ENCODE data around the gene SIDT1. TPM values are rescaled to one million over a fixed set of nuclear protein-coding genes. Genes with fewer than 3 reads are reported as not detected.

The SIDT1 gene
- total RNA-seq, 1 experiment from 2014 or later = 0.22 TPM

- H3K36me3 Mint-ChIP-seq = peaks cover 22% of the 10 kb centered on the region
- CTCF ChIA-PET = no interaction called here
These were observed 111.2 kb downstream of the SIDT1 start for GRCh38 chr3:113643583-113643982.

More at GRCh38 chr3:113643583-113643982, 111.2 kb downstream of the SIDT1 start:
- POLR2A ChIA-PET = no interaction called here
- Mint-ChIP-seq H3K9me3 (peaks cover 53% of the 10 kb centered on the region), H3K27ac (no peak overlapping the region), H3K27me3 (ENCODE audit: low read depth) (no peaks in the 10 kb centered on the region; the same call in 1 of the 2 replicates), H3K4me1 (no peaks in the 10 kb centered on the region), H3K4me3 (no peak overlapping the region)
- ATAC-seq (no peak), DNase-seq (ENCODE audit: low spot score) (no peak)
- TF ChIP-seq CTCF (IDR thresholded peaks at IDR 0.05) (no peak), PRRX2 (CRISPR knock-in tag; IDR thresholded peaks at IDR 0.05) (no peak), MYBL2 (CRISPR knock-in tag; IDR thresholded peaks at IDR 0.05) (no peak), NR1H2 (CRISPR knock-in tag; IDR thresholded peaks at IDR 0.05) (no peak), ZNF138 (CRISPR knock-in tag; conservative IDR thresholded peaks at IDR 0.05) (no peak), ZNF121 (CRISPR knock-in tag; IDR thresholded peaks at IDR 0.05) (no peak), ZBTB43 (CRISPR knock-in tag; IDR thresholded peaks at IDR 0.05) (no peak), JAZF1 (CRISPR knock-in tag; IDR thresholded peaks at IDR 0.05) (no peak), NR2C2 (CRISPR knock-in tag; IDR thresholded peaks at IDR 0.05) (no peak), IRF2 (CRISPR knock-in tag; IDR thresholded peaks at IDR 0.05; ENCODE audit: borderline replicate concordance, low read depth) (no peak), SMAD4 (CRISPR knock-in tag; IDR thresholded peaks at IDR 0.05) (no peak), JUN (CRISPR knock-in tag; IDR thresholded peaks at IDR 0.05) (no peak), ZNF425 (CRISPR knock-in tag; conservative IDR thresholded peaks at IDR 0.05) (no peak), MXD4 (CRISPR knock-in tag; IDR thresholded peaks at IDR 0.05; ENCODE audit: borderline replicate concordance) (no peak)
- TF ChIP-seq, protein P1, sequence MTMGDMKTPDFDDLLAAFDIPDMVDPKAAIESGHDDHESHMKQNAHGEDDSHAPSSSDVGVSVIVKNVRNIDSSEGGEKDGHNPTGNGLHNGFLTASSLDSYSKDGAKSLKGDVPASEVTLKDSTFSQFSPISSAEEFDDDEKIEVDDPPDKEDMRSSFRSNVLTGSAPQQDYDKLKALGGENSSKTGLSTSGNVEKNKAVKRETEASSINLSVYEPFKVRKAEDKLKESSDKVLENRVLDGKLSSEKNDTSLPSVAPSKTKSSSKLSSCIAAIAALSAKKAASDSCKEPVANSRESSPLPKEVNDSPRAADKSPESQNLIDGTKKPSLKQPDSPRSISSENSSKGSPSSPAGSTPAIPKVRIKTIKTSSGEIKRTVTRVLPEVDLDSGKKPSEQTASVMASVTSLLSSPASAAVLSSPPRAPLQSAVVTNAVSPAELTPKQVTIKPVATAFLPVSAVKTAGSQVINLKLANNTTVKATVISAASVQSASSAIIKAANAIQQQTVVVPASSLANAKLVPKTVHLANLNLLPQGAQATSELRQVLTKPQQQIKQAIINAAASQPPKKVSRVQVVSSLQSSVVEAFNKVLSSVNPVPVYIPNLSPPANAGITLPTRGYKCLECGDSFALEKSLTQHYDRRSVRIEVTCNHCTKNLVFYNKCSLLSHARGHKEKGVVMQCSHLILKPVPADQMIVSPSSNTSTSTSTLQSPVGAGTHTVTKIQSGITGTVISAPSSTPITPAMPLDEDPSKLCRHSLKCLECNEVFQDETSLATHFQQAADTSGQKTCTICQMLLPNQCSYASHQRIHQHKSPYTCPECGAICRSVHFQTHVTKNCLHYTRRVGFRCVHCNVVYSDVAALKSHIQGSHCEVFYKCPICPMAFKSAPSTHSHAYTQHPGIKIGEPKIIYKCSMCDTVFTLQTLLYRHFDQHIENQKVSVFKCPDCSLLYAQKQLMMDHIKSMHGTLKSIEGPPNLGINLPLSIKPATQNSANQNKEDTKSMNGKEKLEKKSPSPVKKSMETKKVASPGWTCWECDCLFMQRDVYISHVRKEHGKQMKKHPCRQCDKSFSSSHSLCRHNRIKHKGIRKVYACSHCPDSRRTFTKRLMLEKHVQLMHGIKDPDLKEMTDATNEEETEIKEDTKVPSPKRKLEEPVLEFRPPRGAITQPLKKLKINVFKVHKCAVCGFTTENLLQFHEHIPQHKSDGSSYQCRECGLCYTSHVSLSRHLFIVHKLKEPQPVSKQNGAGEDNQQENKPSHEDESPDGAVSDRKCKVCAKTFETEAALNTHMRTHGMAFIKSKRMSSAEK (CRISPR knock-in tag; IDR thresholded peaks at IDR 0.05; ENCODE audit: borderline replicate concordance) = no peak
- TF ChIP-seq, protein P2, sequence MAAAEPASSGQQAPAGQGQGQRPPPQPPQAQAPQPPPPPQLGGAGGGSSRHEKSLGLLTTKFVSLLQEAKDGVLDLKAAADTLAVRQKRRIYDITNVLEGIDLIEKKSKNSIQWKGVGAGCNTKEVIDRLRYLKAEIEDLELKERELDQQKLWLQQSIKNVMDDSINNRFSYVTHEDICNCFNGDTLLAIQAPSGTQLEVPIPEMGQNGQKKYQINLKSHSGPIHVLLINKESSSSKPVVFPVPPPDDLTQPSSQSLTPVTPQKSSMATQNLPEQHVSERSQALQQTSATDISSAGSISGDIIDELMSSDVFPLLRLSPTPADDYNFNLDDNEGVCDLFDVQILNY (CRISPR knock-in tag; IDR thresholded peaks at IDR 0.05) = no peak
- TF ChIP-seq, protein P3, sequence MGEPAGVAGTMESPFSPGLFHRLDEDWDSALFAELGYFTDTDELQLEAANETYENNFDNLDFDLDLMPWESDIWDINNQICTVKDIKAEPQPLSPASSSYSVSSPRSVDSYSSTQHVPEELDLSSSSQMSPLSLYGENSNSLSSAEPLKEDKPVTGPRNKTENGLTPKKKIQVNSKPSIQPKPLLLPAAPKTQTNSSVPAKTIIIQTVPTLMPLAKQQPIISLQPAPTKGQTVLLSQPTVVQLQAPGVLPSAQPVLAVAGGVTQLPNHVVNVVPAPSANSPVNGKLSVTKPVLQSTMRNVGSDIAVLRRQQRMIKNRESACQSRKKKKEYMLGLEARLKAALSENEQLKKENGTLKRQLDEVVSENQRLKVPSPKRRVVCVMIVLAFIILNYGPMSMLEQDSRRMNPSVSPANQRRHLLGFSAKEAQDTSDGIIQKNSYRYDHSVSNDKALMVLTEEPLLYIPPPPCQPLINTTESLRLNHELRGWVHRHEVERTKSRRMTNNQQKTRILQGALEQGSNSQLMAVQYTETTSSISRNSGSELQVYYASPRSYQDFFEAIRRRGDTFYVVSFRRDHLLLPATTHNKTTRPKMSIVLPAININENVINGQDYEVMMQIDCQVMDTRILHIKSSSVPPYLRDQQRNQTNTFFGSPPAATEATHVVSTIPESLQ (CRISPR knock-in tag; IDR thresholded peaks at IDR 0.05) = no peak
- TF ChIP-seq, protein P4, sequence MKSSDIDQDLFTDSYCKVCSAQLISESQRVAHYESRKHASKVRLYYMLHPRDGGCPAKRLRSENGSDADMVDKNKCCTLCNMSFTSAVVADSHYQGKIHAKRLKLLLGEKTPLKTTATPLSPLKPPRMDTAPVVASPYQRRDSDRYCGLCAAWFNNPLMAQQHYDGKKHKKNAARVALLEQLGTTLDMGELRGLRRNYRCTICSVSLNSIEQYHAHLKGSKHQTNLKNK (CRISPR knock-in tag; IDR thresholded peaks at IDR 0.05) = no peak
